Placental pericyte (primary cell): ENCODE measurements around the gene TNFRSF17. TPM values are rescaled to one million over a fixed set of nuclear protein-coding genes. Genes with fewer than 3 reads are reported as not detected.

ENCODE experiments used
- small RNA-seq: library from RNA; depleted of rRNA; stranded (forward); fragments of <200 nt; gene quantifications from one replicate; pipeline ENCODE3, GENCODE V24; 2012; ENCODE audit warnings: low replicate concordance
- total RNA-seq: library from RNA; depleted of rRNA; stranded (reverse); fragments of >200 nt; gene quantifications from 2 replicates; pipeline ENCODE4 v1.2.3, GENCODE V29; 2012

Gene TNFRSF17
- total RNA-seq: not detected in 2 replicates

DNA sequence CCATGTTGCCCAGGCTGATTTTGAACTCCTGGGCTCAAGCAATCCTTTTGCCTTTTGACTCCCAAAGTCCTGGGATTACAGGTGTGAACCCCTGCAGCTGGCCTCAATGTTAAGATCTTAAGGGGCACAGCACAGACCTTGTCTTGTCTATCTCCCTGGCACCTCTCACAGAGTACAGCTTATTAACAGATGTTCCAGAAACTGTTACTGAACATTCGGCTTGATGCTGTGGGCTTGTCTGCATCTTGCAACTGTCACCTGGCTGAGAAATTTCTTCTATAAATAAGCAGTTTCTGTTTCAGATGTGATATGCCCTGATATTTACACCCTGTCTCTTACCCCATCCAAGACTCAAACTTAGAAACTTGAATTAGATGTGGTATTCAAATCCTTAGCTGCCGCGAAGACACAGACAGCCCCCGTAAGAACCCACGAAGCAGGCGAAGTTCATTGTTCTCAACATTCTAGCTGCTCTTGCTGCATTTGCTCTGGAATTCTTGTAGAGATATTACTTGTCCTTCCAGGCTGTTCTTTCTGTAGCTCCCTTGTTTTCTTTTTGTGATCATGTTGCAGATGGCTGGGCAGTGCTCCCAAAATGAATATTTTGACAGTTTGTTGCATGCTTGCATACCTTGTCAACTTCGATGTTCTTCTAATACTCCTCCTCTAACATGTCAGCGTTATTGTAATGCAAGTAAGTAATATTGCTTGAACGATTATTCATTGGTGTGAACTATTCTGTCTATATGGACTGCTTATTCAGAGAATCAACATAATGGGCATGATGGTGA, at the start of gene TNFRSF17:
Gene TNFRSF17 (plus strand): TSS at position 450 of the 791 bp plus-strand sequence. CDS start 115 bp downstream, at position 565.

DNA sequence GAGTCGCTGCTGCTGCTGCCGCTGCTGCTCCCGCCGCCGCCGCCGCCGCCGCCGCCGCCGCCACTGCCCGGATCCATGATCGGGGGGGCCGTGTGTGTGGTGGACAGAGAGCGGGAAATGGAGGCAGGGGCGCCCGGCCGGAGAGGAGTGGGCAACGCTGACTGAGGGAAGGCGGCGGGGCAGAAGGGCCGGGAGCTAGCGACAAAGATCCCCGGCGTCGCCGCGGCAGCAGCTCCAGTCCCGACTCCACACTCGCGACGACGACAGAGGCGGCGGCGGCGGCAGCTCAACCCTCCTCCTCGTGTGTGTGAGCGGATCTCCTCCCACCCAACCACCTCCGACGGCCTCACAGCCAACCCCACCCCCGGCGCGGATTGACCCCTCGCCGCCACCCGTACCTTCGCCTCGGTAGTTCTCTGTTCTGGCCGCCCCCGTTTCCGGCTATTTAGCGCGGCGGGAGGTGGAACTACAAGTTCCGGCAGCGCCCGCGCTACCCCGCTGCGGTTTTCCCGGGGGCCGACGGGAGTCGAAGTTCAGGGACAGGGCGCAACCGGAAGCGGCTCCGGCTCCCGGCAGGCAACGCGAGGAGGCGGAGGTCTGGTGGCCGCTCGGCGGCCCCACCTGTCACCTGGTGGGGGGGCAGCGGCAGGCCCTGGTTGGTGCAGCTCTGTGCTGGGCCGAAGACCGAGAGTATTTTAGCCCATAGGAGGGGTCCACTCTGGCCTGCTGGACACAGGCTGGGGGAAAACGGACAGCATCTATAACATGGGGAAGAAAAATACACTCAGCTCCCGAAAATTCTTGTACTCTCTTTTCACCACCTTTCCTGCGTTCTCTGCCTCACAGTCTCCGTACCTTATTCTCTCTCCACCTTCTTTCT, 49.1 kb upstream of the TNFRSF17 start, which contains the start of gene GSPT1:
Gene GSPT1 (minus strand): TSS at position 313 of the 880 bp plus-strand sequence. CDS start 236 bp downstream, at position 77.

DNA sequence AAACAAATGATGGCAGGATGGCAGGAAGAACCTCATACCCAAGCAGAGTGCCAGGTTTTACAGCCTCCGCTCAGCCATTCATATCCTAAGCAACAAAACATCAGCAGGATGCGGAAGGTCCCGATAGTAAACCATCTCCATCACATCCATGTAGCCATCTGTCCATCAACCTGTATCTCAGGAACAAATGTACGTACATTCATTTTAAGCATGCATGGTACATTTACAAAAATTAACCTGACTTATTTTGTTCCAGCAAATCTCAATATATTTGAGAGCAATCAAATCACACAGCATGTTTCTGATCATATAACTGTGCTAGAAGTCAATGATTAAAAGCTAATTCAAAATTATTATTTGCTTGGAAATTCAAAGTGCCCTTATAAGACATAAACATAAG, 23.1 kb upstream of the TNFRSF17 start, which contains the start of gene NPIPB2:
Gene NPIPB2 (minus strand): TSS at position 101 of the 400 bp plus-strand sequence. CDS start 0 bp downstream, at position 101.

Small RNAs within 50 kb of the gene (small RNA-seq; reads per million reads assigned to genes)
- gene AC007216.5: not detected
- not detected for gene UBL5P4

Other genes starting within 250 kb of the TNFRSF17 start
- gene TXNDC11, start 222.4 kb upstream of the TNFRSF17 start, total RNA-seq: 47.0 and 61.5 TPM in 2 replicates
- 34.6 and 58.9 TPM in 2 replicates for gene ZC3H7A, start 168.0 kb upstream of the TNFRSF17 start, total RNA-seq
- 125 and 167 TPM in 2 replicates for gene RSL1D1, start 113.7 kb upstream of the TNFRSF17 start, total RNA-seq
- 111 and 153 TPM in 2 replicates for gene GSPT1, start 49.3 kb upstream of the TNFRSF17 start, total RNA-seq
- gene NPIPB2, start 23.2 kb upstream of the TNFRSF17 start, total RNA-seq: 2.6 and 5.5 TPM in 2 replicates
- gene SNX29, start 11.5 kb downstream of the TNFRSF17 start, total RNA-seq: 16.0 and 23.6 TPM in 2 replicates